ENCODE measurements around the gene KCNMA1.
"Not testable (repeated sequence)": the region's sequence is repeated elsewhere in the genome, so short reads cannot be mapped to it uniquely, and the experiment has no call there.

The KCNMA1 gene

DNA sequence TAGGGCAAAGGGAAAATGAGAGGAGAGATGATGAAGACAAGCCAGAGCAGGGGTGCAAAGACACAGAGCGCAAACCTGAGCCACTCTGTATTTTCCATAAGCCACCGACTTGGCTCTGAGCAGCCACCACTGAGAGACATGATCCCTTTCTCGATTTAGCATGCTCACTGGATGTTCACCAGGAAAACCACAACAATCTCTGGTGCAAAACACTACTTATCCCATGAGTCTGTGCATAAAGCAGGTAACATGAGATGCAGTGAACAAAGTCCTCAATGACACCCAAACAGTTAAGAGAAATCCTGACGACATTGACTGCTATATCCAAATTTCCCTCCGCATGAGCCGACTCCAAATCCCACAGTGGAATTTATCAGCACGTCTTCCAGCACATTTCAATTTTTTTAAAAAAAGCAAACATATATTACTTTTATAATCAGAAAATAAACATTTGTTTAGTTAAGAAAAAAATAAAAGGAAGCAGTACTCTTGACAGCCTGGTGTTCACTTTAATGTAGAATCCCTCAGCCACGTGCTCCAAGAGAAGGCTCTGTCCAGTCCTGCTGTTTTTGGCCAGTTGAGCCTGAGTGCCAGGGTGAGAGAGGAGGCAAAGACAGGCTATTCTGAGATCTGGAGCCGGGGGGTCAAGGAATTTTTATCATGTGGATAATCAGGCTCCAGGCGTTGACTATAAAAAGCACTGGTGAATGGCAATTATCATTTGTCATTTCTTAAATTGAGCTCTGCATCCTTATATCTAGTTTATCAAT, 238.4 kb downstream of the KCNMA1 start:
- H3K9me3 ChIP-seq (ENCODE audit: control insufficient read depth, insufficient read depth, low read length) = no peaks in the 10 kb centered on the region
- H3K36me3 ChIP-seq (ENCODE audit: insufficient read depth, low read length) = no peaks in the 10 kb centered on the region
- no peaks in the 10 kb centered on the region for H3K4me1 ChIP-seq (ENCODE audit: insufficient read depth, low read length)
- no peak overlapping the region for H3K9ac ChIP-seq (ENCODE audit: low read depth, low read length)

DNA sequence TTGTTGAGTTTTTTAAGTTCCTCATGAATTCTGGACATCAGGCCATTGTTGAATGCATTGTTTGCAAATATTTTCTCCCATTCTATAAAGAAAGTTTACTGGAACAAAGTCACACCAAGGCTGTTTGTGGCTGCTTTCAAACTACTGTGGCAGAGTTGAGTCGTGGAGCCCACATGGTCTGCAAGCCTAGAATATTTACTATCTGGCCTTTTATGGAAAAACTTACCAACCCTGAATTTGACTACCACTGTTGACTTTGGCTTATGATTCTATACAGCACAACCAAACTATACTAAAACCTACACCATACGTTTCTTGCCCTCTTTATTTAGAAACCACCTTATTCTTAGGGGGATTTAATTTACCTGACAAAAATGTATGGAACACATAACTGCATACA, 239.1 kb downstream of the KCNMA1 start:
- H3K9me3 ChIP-seq (ENCODE audit: control insufficient read depth, insufficient read depth, low read length) = no peaks in the 10 kb centered on the region
- no peaks in the 10 kb centered on the region for H3K4me1 ChIP-seq (ENCODE audit: insufficient read depth, low read length)

DNA sequence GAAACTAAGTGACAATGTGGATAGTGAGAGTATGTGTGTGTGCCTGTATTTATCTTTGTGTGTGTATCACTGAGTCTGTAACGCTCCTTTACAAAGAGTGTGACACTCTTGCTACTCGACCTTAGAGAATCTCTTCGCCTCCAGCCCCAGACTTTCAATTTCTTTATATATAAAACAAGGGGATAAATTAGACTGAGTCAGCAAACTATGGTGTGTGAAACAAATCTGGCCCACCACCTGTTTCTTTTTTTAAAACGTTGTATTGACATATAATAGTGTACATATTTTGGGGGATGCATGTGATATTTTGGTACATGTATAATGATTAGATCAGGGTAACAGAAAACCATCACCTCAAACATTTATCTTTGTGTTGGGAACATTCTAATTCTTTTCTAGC, 240.5 kb downstream of the KCNMA1 start:
- H3K9me3 ChIP-seq (ENCODE audit: control insufficient read depth, insufficient read depth, low read length) = no peaks in the 10 kb centered on the region
- no peak overlapping the region for H3K9ac ChIP-seq (ENCODE audit: low read depth, low read length)
- H3K4me1 ChIP-seq (ENCODE audit: insufficient read depth, low read length) = peaks cover 10% of the 10 kb centered on the region
- no peaks in the 10 kb centered on the region for H3K36me3 ChIP-seq (ENCODE audit: insufficient read depth, low read length)

More for the DNA sequence above, 239.1 kb downstream of the KCNMA1 start:
- Histone ChIP-seq H3K36me3 (ENCODE audit: insufficient read depth, low read length) (no peaks in the 10 kb centered on the region), H3K9ac (ENCODE audit: low read depth, low read length) (no peak overlapping the region)

DNA sequence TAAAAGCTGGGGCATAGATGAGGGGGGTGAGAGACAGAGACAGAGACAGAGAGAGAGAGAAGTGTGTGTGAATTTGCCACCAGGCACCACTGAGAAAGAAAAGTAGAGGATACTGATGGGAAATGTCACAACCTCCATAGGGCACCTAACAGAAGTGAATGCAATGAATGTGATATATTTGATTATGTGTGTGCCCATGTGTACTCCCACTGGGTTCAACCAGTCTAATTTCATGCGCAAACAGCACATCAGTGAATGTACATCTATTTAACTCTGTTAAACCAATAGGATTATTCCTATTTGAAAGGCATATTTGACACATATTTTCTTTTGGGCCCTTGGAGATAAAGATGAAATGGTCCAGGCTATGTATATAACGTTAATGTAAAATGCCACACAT, 241.3 kb downstream of the KCNMA1 start:
- Histone ChIP-seq H3K9ac (ENCODE audit: low read depth, low read length) (no peak overlapping the region), H3K9me3 (ENCODE audit: control insufficient read depth, insufficient read depth, low read length) (no peaks in the 10 kb centered on the region), H3K36me3 (ENCODE audit: insufficient read depth, low read length) (no peaks in the 10 kb centered on the region), H3K4me1 (ENCODE audit: insufficient read depth, low read length) (peaks cover 14% of the 10 kb centered on the region)

DNA sequence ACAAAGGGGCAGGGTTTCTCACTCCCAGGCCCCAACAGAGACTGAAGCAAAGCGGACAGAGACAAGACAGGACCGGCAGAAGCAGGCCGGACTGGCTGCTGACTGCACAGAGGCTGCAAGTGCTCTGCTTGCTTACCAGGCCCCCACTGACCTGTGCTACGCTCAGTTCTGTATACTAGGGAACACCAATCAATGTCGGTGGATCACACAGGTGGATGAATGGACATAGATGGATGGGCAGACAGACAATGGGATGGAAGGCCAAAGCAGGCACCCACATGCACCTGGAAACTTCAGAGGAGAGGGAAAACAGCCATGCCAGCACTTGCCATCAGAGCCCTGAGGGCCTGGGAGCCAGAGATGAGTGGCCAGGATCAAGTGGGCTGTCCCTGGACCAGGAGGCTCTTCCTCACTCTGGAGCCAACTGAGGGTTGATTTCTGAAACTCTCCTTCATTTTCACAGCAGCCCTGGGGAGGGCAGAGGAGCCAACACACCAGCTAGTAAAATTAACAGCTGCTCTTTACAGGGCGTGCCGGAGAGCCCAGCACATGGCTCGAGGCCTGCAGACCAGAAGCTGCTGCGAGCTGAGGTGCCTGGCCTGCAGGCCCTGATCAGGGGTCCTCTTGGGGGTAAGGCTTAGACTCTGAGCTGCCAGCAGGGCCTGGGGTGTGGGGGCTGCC, 243.6 kb downstream of the KCNMA1 start:
- H3K4me1 ChIP-seq (ENCODE audit: insufficient read depth, low read length) = peaks cover 14% of the 10 kb centered on the region

DNA sequence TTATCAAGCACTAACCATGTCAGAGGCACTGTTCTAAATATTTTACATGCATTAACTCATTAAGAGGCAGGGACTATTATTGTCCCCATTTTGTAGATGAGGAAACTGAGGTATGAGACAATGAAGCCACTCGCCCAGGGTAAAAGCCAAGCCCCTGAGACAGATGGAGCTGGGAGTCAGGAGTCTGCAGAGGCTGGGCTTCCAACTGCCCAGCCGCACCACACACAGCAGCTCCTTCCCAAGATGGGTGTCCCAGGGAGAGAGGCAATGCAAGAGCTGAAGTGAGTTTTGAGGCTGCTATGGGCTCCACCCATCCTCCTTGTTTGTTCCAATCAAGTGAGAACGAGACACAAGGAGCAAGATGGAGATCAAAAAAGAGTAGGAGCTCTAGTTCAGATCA, 244.2 kb downstream of the KCNMA1 start:
- no peaks in the 10 kb centered on the region for H3K36me3 ChIP-seq (ENCODE audit: insufficient read depth, low read length)
- H3K9ac ChIP-seq (ENCODE audit: low read depth, low read length) = no peak overlapping the region
- H3K9me3 ChIP-seq (ENCODE audit: control insufficient read depth, insufficient read depth, low read length) = no peaks in the 10 kb centered on the region
- peaks cover 14% of the 10 kb centered on the region for H3K4me1 ChIP-seq (ENCODE audit: insufficient read depth, low read length)

More for the DNA sequence above, 243.6 kb downstream of the KCNMA1 start:
- Histone ChIP-seq H3K9me3 (ENCODE audit: control insufficient read depth, insufficient read depth, low read length) (no peaks in the 10 kb centered on the region), H3K9ac (ENCODE audit: low read depth, low read length) (no peak overlapping the region), H3K36me3 (ENCODE audit: insufficient read depth, low read length) (no peaks in the 10 kb centered on the region)

DNA sequence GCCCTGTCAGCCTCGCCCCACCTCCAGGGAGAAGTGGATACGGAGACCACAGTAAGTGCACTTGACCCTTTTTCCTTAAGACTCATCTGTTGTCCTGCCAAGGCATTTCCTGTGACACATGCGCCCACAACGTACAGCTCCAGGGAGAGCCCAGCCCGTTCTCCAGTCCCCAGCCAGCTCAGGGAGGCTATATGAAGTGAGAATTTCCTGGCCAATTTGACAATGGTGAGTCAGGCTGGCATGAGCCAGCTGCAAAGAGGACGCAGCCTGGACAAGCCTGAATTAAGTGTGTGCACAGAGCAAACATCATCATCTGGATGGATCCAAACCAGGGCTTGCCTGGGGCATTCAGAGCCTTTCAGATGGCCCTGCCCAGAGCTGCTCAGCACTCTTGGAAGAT, 244.8 kb downstream of the KCNMA1 start:
- H3K36me3 ChIP-seq (ENCODE audit: insufficient read depth, low read length) = no peaks in the 10 kb centered on the region
- peaks cover 14% of the 10 kb centered on the region for H3K4me1 ChIP-seq (ENCODE audit: insufficient read depth, low read length)
- H3K9ac ChIP-seq (ENCODE audit: low read depth, low read length) = no peak overlapping the region
- H3K9me3 ChIP-seq (ENCODE audit: control insufficient read depth, insufficient read depth, low read length) = no peaks in the 10 kb centered on the region

DNA sequence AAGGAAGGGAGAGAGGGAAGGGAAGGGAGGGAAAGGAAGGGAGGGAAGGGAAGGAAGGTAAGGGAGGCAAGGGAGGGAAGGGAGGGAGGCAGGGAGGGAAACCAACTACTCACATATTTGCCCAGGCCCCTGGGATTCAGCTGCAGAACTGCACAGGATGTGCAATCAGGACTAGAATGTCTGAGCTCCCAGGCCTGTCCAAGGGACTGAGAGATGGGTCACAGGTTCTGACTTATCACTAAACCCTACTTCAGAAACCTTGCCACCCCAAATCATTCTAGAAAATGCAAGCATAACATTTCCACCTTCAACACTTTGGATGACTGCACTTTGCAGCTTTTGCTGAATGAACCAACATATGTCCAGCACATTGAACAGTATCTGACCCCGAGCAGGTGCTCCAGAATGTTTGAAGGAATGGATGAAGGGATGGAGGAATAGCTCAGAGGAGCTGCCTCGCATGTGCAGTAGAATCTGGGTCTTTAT, 245.3 kb downstream of the KCNMA1 start:
- H3K9ac ChIP-seq (ENCODE audit: low read depth, low read length) = no peak overlapping the region

DNA sequence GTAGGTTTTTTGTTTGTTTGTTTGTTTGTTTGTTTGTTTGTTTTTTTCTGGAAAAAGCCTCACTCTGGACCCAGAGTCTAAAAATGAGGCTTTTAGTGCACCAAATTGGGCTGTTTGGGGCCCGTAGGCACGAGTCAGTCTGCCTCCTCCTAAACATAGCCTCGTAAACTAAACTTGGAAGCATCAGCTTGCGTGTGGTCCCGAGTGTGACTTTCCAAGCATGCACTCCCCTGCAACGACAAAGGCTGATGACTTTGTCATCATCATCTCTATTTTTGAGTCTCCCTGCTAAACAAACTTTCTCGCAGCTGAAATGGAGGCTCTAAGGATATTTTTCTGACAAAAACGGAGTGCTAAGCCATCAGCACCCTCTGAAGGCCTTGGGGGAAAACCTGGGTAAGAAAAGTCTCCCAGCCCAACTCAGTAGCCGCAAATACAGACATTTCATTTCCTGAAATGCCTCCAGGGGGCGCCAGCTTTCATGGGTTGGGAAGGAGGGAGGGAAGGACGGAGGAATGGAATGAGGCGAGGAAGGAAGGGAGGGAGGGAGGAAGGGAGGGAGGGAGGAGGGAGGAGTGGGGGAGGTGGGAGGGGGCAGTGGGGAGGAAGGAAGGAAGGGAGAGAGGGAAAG, 245.9 kb downstream of the KCNMA1 start:
- Histone ChIP-seq H3K9ac (ENCODE audit: low read depth, low read length) (no peak overlapping the region), H3K9me3 (ENCODE audit: control insufficient read depth, insufficient read depth, low read length) (no peaks in the 10 kb centered on the region), H3K36me3 (ENCODE audit: insufficient read depth, low read length) (no peaks in the 10 kb centered on the region), H3K4me1 (ENCODE audit: insufficient read depth, low read length) (peaks cover 20% of the 10 kb centered on the region)

More for the DNA sequence above, 245.3 kb downstream of the KCNMA1 start:
- peaks cover 14% of the 10 kb centered on the region for H3K4me1 ChIP-seq (ENCODE audit: insufficient read depth, low read length)
- H3K9me3 ChIP-seq (ENCODE audit: control insufficient read depth, insufficient read depth, low read length) = no peaks in the 10 kb centered on the region
- H3K36me3 ChIP-seq (ENCODE audit: insufficient read depth, low read length) = no peaks in the 10 kb centered on the region

DNA sequence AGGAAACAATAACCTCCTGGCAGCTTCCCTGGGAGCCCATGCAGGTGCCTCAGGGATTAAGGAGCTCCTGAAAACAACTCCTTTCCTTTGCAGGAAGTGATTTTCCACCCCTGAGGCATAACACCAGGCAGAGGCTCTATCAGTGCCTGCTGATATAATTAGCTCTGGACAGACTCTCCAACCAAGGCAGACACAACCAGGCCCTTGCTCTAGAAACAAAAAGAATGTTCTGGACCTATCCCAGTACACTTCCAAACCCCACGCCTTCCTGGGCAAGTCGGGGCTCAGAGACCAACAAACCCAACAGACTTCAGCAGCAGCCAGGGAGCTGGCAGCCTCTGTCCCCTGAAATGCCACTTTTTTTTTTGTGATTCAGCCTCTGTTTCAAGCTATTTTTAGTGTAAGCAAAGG, 247.1 kb downstream of the KCNMA1 start:
- H3K4me1 ChIP-seq (ENCODE audit: insufficient read depth, low read length) = peaks cover 23% of the 10 kb centered on the region
- H3K9ac ChIP-seq (ENCODE audit: low read depth, low read length) = no peak overlapping the region
- H3K36me3 ChIP-seq (ENCODE audit: insufficient read depth, low read length) = no peaks in the 10 kb centered on the region
- no peaks in the 10 kb centered on the region for H3K9me3 ChIP-seq (ENCODE audit: control insufficient read depth, insufficient read depth, low read length)

DNA sequence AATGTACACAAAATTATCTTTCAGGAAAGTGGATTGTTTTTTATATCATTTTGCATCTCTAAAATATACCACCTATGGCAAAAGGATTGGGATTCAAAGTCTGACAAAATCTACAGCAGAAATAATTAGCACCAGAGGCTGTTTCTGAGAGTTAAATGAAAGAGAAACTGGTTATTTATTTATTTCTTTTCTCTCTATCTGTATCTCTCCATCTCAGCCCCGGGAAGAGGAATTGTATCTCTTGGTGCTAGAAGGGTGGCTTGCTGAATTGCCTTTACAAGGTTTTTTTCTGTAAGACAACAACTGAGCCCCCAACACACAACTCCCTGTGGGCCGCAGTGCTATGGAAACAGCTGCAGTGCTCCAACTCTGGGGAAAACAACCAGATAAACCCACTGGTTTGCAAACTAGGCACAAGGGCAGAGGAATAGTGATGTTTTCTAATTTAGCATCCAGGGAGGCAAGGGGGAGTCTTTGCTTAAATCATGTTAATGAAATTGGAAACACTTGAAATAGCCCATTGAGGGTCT, 249.0 kb downstream of the KCNMA1 start:
- Histone ChIP-seq H3K9ac (ENCODE audit: low read depth, low read length) (no peak overlapping the region), H3K4me1 (ENCODE audit: insufficient read depth, low read length) (peaks cover 23% of the 10 kb centered on the region), H3K9me3 (ENCODE audit: control insufficient read depth, insufficient read depth, low read length) (no peaks in the 10 kb centered on the region), H3K36me3 (ENCODE audit: insufficient read depth, low read length) (no peaks in the 10 kb centered on the region)

DNA sequence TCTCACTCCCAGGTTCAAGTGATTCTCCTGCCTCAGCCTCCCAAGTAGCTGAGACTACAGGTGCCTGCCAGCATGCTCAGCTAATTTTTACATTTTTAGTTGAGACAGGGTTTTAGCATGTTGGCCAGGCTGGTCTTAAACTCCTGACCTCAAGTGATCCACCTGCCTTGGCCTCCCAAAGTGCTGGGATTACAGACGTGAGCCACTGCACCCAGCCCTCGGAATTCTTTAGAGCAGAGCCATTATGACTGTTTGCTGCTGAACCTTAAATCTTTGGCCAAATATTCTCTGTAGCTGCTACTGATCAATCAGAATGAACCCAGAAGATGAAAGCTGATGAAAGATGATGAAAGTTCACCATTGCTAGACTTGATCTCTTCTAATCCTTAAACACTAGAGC, 249.9 kb downstream of the KCNMA1 start:
- H3K36me3 ChIP-seq (ENCODE audit: insufficient read depth, low read length); H3K9me3 ChIP-seq (ENCODE audit: control insufficient read depth, insufficient read depth, low read length); H3K9ac ChIP-seq (ENCODE audit: low read depth, low read length): not testable (repeated sequence)
- H3K4me1 ChIP-seq (ENCODE audit: insufficient read depth, low read length) = peaks cover 18% of the 10 kb centered on the region

DNA sequence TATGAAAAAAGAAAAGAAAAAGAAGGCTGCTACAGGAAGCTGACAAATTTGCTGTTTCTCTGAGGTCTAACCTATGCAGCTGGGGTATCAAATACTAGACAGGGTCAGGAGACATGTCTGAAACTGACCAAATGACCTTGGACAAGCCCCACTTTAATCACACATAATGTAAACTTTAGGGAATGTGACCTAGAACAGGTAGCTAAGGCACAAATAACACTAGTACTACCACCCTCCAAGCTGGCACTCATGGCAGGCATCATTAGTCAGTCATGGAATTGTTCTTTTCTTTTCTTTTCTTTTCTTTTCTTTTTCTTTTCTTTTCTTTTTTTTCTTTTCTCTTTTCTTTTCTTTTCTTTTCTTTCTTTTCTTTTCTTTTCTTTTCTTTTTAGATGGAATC, 250.4 kb downstream of the KCNMA1 start:
- Histone ChIP-seq H3K4me1 (ENCODE audit: insufficient read depth, low read length) (peaks cover 14% of the 10 kb centered on the region), H3K36me3 (ENCODE audit: insufficient read depth, low read length) (no peaks in the 10 kb centered on the region), H3K9me3 (ENCODE audit: control insufficient read depth, insufficient read depth, low read length) (no peaks in the 10 kb centered on the region), H3K9ac (ENCODE audit: low read depth, low read length) (no peak overlapping the region)

DNA sequence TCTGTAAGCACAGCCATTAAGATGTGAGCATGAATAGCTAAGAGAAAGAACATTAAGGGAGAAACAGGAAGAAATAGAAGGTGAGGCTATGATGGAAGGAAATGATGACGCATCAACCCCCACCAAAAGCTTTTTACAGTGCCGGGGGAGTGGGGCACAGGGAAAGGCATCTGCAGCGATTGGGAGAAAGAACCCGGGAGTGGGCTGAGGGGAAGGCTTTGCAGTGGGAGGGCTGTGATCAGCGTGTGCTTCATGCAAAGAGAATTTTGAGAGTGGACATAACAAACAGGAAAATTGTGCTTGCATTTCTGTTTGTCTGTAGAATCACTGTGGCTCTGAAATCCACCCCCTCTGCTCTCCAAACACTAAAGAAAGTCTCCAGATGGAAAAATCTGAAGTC, 250.8 kb downstream of the KCNMA1 start:
- Histone ChIP-seq H3K36me3 (ENCODE audit: insufficient read depth, low read length) (no peaks in the 10 kb centered on the region), H3K9ac (ENCODE audit: low read depth, low read length) (no peak overlapping the region), H3K4me1 (ENCODE audit: insufficient read depth, low read length) (peaks cover 13% of the 10 kb centered on the region), H3K9me3 (ENCODE audit: control insufficient read depth, insufficient read depth, low read length) (no peaks in the 10 kb centered on the region)
